ENCODE measurements around the gene HECW1.
A peak's percentile ranks its signal among the peaks of the same experiment; 100 is the strongest.
"Not testable (repeated sequence)": the region's sequence is repeated elsewhere in the genome, so short reads cannot be mapped to it uniquely, and the experiment has no call there.

The HECW1 gene

GRCh38 chr7:43112459-43112940 is at the start of gene HECW1:
Gene HECW1 (plus strand): TSS chr7:43112647. CDS start chr7:43243906, 131,259 bp downstream.
- DNase-seq: no peak

DNA sequence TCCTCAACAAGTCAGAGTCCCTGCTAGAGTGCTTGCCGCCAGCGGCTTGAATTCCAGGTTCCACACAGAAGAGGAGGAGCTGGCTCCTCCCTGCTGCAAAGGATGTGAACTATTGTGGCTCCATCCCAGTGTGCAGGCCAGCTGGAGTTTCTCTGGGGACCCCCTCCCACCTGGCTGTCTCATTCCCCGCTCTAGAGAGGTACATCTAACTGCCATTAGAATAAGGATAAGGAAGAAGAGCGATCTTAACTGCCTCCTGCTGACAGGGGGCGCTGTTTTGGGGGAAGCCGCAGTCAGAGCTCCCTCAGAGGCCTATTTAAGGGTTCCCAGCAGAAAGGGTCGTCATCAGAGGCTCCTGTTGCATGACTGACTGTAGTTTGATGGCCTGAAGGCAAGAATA is 40.8 kb upstream of the HECW1 start:
- DNase-seq: peak in 1 of 2 experiments; percentile 2

GRCh38 chr7:43072530-43072929 is 39.9 kb upstream of the HECW1 start:
- no peak for DNase-seq

DNA sequence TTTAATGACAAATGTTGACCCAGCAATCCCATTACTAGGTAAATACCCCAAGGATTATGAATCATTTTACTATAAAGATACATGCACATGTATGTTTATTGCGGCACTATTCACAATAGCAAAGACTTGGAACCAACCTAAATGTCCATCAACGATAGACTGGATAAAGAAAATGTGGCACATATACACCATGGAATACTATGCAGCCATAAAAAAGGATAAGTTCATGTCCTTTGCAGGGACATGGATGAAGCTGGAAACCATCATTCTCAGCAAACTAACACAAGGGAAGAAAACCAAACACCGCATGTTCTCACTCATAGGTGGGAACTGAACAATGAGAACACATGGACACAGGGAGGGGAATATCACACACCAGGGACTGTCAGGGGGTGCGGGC is 38.6 kb upstream of the HECW1 start:
- not testable (repeated sequence) for DNase-seq

- DNase-seq: no peak
Measured at GRCh38 chr7:43076189-43076605, 36.2 kb upstream of the HECW1 start.

DNA sequence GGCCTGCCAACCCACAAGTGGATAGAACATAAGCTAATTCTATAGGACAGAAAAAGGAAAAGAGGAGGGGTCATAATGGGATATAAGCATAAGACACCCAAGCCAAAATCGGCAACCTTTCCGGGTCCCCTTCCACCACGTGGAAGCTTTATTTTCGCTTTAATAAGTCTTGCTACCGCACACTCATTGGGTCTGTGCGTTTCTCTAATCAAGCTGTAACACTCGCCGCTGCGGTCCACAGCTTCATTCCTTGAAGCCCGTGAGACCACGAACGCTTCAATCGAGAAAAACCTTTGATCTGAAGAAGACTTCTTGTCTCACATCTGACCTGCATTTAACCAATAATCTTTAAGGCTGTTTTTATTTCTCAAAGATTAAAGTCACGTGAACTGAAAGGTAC is 35.8 kb upstream of the HECW1 start:
- no peak for DNase-seq

GRCh38 chr7:43077285-43077684 is 35.2 kb upstream of the HECW1 start:
- no peak for DNase-seq

DNA sequence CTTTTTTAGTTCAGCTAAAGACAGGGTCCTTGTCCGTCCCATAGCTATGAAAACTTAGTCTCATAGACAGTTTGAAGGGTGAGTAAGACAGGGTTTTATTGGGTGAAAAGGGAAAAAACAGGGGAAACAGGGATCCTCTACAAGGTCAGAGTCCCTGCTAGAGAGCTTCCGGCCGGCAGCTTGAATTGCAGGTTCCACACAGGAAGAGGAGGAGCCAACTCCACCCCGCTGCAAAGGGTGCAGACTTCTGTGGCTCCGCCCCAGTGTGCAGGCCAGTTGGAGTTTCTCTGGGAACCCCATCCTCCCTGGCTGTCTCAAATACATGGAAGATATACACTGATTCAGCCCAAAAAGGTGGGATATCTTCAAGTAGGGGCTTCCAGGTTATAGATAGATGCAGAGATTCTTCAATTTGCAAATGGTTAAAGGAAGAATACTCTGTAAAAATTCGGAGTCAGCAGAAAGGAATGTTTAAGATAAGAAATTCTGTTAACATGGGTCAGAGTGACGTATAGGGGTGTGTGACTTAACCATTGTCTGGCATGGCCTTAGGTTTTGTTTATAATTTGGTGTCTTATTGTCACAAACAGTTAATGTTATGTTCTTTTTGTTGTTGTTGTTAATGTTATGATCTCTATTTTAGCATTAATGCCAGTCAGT is 34.6 kb upstream of the HECW1 start:
- no peak for DNase-seq

- DNase-seq: no peak
Measured at GRCh38 chr7:43078794-43079193, 33.7 kb upstream of the HECW1 start.

- DNase-seq: no peak
Measured at GRCh38 chr7:43081603-43082002, 30.8 kb upstream of the HECW1 start.

DNA sequence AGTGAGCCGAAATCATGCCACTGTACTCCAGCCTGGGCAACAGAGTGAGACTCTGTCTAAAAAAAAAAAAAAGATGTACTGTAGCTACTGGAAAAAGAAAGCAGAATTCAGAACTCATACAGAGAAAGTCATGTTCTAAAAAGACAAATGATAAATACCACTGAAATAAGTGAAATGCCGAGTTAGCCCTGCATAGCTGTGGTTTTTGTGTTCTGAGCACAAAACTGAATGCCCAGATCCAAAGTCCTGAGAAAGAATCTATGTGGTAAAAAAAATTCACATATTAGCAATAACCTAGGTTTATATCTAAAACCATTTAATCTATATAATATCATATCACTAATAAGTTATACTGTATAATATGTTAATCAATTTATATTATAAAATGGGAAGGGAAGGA is 29.3 kb upstream of the HECW1 start:
- DNase-seq: no peak

DNA sequence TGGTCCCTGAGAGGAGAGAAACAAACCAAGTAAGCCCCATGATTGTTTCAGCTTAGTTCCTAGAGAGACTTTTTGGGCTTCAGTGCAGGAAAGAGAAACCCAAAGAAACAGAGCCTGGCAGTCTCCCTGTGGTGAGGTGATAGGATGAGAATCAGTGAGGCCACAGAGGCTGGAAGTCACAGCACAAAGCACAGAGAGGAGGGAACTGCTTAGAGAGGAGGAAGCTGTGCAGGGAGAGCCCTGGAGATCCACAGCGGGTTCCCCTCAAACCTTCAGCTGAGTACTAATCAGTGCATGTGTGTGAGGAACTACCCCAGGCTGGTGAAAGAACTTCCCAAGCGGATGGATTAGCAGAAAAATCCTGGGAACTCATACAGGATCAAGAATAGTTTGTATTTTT is 27.4 kb upstream of the HECW1 start:
- no peak for DNase-seq

DNA sequence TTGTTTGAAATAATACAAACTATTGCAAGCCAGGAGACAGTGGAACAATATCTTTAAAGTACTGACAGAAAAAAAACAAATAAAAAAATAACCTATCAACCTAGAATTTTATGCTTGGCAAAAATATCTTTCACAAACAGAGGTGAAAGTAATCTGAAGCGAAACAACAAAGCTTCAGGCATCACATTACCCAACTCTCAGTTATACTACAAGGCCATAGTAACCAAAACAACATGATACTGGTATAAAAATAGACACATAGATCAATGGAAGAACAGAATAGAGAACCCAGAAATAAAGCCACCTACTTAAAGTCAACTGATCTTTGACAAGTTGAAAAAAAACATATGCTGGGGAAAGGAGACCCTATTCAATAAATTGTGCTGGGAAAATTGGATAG is 26.5 kb upstream of the HECW1 start:
- no peak for DNase-seq

DNA sequence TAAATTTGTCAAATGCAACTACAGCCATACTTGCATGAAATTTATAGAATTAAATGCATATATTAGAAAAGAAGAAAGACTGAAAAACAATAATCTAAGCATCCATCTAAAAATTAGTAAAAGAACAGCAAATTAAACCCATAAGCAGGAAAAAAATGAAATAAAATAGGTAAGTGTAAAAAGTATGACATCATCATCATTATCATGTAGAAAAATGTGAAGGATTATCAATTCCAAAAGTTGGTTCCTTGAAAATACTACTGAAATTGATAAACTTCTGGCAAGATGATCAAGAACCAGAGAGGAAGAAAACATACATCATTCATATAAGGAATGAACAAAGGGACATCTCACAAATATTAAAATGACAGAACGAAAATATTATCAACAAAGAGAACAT is 19.6 kb upstream of the HECW1 start:
- DNase-seq: no peak

DNA sequence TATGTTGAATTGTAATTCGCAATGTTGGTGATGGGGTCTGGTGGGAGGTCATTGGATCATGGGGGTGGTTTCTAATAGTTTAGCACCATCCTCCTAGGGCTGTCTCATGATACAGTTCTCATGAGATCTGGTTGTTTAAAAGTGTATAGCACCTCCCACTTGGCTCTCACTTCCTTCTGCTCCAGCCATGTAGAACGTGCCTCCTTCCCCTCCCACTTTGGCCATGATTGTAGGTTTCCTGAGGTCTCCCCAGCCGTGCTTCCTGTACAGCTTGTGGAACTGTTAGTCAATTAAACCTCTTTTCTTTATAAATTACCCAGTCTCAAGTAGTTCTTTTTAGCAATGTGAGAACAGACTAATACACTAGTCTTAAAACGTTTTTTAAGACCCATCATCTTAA is 15.6 kb upstream of the HECW1 start:
- DNase-seq: no peak

DNA sequence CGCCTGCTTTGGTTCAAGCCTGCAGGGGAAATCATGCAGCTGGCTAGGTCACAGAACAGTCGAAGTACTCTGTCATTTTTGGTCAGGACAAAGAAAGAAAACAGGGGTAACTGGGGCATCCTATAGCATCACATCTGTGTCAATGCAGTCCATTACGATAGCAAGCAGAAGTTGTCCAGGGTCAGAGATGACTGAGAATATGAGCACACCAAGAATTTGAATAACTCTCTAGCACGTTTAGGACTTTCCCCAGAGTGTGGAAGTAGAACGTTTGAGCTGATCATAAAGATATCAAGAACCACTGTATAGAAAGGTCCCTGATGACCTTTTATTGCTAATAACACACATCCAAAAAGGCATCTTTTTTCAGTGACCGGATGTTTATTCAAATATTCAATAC is 12.7 kb upstream of the HECW1 start:
- no peak for DNase-seq

DNA sequence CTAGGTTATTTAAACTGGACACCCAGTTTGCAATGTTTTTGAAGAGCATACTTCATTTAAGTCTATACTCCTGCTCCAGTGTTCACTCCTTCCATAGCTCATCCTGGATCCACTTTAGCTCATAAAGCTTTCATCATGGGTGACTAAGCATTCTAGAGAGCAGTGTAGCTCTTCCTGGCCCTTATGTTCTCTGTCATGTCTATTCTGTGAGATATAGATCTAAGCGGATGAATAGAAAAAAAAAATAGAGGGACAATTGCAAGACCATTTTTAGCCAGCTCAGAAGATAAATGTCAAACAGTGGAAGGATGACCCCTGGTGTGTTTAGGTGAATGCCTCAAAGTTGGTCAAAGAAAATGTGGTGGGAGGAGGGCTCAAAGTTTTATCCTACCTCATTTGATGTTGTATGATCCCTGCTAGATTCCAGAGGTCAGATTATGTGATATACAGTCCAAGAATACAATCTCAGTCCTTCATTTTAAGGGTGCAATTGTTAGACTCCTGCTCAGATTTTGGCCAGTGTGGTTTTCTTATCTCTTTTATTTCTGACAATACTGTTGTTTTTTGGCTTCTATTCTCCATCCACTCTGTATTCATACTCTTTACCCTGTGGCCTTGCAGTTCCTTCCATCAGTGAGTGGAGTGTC is 7.5 kb upstream of the HECW1 start:
- DNase-seq: no peak

- no peak for DNase-seq
Measured at GRCh38 chr7:43105521-43106120, 6.8 kb upstream of the HECW1 start.

DNA sequence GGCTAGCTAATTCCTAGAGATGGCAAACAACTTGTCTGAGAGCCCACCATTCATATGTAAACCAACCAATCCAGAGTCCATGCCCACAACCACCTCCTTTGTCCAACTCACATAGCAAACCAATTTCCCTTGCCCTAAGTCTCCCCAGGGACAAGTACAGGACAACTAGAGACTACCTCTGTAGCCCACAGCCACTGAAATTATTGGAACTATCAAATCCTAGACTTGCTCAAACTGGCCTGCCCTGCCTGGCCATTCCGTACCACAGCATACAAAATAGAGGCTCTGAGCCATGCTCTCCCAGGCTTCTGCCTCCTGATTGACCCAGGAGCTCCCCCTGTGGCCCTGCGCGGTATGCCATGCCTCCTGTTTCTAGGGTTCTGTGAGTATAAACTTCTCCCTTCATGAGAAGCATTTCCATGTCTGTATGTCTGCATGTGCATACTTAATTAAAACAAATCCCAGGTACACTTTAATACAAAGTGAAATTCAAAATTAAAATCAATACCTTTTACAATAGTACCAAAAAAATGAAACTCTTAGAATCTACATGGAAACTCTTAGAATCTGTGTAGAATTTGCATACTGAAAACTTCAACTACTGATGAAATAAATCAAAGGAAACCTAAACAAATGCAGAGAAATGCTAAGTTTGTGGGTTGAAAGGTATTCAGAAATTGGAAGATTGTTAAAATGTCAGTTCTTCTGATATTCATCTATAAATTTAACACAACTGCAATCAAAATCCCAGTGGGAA is 4.0 kb upstream of the HECW1 start:
- DNase-seq: peak; percentile 16 to 69

GRCh38 chr7:43110791-43111535 is 1.5 kb upstream of the HECW1 start:
- DNase-seq: no peak

- no peak for DNase-seq
Measured at GRCh38 chr7:43111630-43112458, 603 bp upstream of the HECW1 start.
